NB4 (cell line): ENCODE measurements around the gene TRIM2.

ENCODE experiments used
- MYC ChIP-seq: IDR thresholded peaks from 2 replicates; pipeline ENCODE4 v1.6.1; 2011; ENCODE audit warnings: low read depth, low read length
- POLR2A ChIP-seq: IDR thresholded peaks from 2 replicates; pipeline ENCODE4 v1.6.1; 2011; ENCODE audit warnings: mild to moderate bottlenecking; ENCODE audit not compliant: insufficient read length; ENCODE audit errors: extremely low read depth
- TF ChIP-seq, protein P1 (sequence below): IDR thresholded peaks from one replicate; pipeline ENCODE4 v1.5.1; 2012; ENCODE audit warnings: low read depth, low read length
- TF ChIP-seq, protein P2 (sequence below): IDR thresholded peaks from 2 replicates; pipeline ENCODE4 v1.6.1; 2011; ENCODE audit warnings: low read depth, low read length

DNA sequence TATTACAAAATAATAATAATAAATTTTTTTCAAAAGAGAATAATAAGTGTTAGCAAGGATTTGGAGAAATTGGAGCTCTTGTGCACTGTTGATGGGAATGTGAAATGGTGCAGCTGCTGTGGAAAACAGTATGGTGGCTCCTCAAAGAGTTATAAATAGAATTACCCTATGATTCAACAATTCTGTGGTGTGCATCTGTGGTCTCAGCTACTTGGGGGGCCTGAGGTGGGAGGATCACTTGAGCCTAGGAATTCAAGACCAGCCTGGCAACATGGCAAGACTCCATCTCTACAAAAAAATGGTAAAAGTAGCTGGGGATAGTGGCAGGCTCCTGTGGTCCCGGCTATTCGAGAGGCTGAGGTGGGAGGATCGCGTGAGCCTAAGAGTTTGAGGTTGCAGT, 159.8 kb downstream of the TRIM2 start:
- TF ChIP-seq, protein P1, sequence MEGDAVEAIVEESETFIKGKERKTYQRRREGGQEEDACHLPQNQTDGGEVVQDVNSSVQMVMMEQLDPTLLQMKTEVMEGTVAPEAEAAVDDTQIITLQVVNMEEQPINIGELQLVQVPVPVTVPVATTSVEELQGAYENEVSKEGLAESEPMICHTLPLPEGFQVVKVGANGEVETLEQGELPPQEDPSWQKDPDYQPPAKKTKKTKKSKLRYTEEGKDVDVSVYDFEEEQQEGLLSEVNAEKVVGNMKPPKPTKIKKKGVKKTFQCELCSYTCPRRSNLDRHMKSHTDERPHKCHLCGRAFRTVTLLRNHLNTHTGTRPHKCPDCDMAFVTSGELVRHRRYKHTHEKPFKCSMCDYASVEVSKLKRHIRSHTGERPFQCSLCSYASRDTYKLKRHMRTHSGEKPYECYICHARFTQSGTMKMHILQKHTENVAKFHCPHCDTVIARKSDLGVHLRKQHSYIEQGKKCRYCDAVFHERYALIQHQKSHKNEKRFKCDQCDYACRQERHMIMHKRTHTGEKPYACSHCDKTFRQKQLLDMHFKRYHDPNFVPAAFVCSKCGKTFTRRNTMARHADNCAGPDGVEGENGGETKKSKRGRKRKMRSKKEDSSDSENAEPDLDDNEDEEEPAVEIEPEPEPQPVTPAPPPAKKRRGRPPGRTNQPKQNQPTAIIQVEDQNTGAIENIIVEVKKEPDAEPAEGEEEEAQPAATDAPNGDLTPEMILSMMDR, result no peak
- TF ChIP-seq, protein P2, sequence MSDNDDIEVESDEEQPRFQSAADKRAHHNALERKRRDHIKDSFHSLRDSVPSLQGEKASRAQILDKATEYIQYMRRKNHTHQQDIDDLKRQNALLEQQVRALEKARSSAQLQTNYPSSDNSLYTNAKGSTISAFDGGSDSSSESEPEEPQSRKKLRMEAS, result no peak
- TF ChIP-seq POLR2A, result no peak
- TF ChIP-seq MYC, result no peak
